BJ (cell line): ENCODE results near the gene HOXB2. TPM values are rescaled to one million over a fixed set of nuclear protein-coding genes. Genes with fewer than 3 reads are reported as not detected.

Source experiments
- CTCF ChIA-PET: fragments of 350-600 bp; formaldehyde crosslinking; extraction: SDS; loops from one replicate; lab custom pipeline; 2021; ENCODE audit warnings: antibody characterized with exemption, inconsistent platforms; lab: Yijun Ruan, JAX
- POLR2A ChIA-PET: fragments of 300-600 bp; sonication (Branson Sonifier 250); formaldehyde crosslinking; extraction: SDS; loops from one replicate; lab custom pipeline; 2021; ENCODE audit warnings: antibody characterized with exemption; lab: Charles Lee
- DNase-seq: peaks from one replicate; pipeline ENCODE4 v3.0.0-alpha.2; 2011; ENCODE audit warnings: low read depth
- H3K27me3 ChIP-seq: 2 replicates; pipeline ENCODE4 v1.6.0; 2011; ENCODE audit warnings: low read length; ENCODE audit not compliant: control insufficient read depth, insufficient read depth
- H3K36me3 ChIP-seq: 2 replicates; pipeline ENCODE4 v1.5.1; 2011; ENCODE audit warnings: low read length; ENCODE audit not compliant: control insufficient read depth, insufficient read depth
- H3K4me3 ChIP-seq: 2 replicates; pipeline ENCODE4 v1.5.1; 2011; ENCODE audit warnings: low read depth, mild to moderate bottlenecking, control low read depth, low read length
- CTCF ChIP-seq: IDR thresholded peaks from 2 replicates; pipeline ENCODE4 v1.5.1; 2011; ENCODE audit warnings: low read depth, mild to moderate bottlenecking, control low read depth, inconsistent platforms, low read length, moderate library complexity; ENCODE audit not compliant: insufficient read depth
- polyA plus RNA-seq: library from polyadenylated mRNA; depleted of rRNA; stranded (reverse); fragments of >200 nt; gene quantifications from 2 replicates; pipeline ENCODE4 v1.2.3, GENCODE V29; 2011

The HOXB2 gene
- polyA plus RNA-seq, 1 experiment, result 1.7 TPM

DNA sequence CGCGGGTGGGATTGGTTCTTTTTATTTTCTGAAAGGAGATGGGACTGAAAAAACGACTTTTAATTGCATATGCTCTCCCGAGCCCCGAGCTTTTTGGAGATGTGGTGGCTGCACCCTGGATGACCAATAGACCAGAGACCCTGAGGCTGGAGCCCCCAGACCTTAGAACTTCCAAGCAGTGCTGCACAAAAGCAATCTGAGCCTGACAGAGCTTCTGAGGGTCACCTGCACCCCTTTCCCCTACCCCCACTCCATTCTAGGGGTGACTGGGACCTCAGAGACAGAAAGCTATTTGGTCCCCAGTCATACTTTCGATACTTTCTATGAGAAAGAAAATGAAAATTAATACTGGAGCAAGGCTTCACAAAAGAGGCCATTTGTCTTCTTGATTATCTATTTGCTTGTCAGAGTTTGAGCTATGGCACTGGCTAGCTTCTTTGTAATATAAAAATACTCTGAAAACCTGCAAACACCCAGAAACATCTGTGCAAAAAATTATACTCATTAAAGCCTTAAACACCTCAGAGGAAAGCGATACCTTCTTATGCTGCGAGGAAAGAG is 29.7 kb upstream of the HOXB2 start:
- no peak for DNase-seq
- Histone ChIP-seq H3K4me3 (no peak overlapping the region), H3K36me3 (no peaks in the 10 kb centered on the region), H3K27me3 (peaks cover 78% of the 10 kb centered on the region)
- POLR2A ChIA-PET, result interaction anchor here (0.6 kb wide), 1 partner anchor 41 kb away, joined by 7 read pairs; no protein-coding TSS in a partner anchor
- TF ChIP-seq CTCF, result no peak
- CTCF ChIA-PET, result interaction anchor here (1.0 kb wide), 1 partner anchor 239 kb away, joined by 3 read pairs; no protein-coding TSS in a partner anchor

- CTCF ChIA-PET, result no interaction called here
Measured at GRCh38 chr17:48571826-48572417, 27.0 kb upstream of the HOXB2 start.

GRCh38 chr17:48571024-48571818 is 26.3 kb upstream of the HOXB2 start:
- TF ChIP-seq CTCF, result no peak
- no peak overlapping the region for H3K4me3 ChIP-seq
- ChIA-PET CTCF (interaction anchor here (0.8 kb wide), 1 partner anchor 220 kb away, joined by 3 read pairs; no protein-coding TSS in a partner anchor), POLR2A (no interaction called here)
- H3K36me3 ChIP-seq, result no peaks in the 10 kb centered on the region
- H3K27me3 ChIP-seq, result peaks cover 81% of the 10 kb centered on the region
- DNase-seq, result no peak

More at GRCh38 chr17:48571826-48572417, 27.0 kb upstream of the HOXB2 start:
- H3K36me3 ChIP-seq, result no peaks in the 10 kb centered on the region
- peaks cover 78% of the 10 kb centered on the region for H3K27me3 ChIP-seq
- TF ChIP-seq CTCF, result no peak
- DNase-seq, result no peak
- H3K4me3 ChIP-seq, result no peak overlapping the region
- POLR2A ChIA-PET, result no interaction called here

DNA sequence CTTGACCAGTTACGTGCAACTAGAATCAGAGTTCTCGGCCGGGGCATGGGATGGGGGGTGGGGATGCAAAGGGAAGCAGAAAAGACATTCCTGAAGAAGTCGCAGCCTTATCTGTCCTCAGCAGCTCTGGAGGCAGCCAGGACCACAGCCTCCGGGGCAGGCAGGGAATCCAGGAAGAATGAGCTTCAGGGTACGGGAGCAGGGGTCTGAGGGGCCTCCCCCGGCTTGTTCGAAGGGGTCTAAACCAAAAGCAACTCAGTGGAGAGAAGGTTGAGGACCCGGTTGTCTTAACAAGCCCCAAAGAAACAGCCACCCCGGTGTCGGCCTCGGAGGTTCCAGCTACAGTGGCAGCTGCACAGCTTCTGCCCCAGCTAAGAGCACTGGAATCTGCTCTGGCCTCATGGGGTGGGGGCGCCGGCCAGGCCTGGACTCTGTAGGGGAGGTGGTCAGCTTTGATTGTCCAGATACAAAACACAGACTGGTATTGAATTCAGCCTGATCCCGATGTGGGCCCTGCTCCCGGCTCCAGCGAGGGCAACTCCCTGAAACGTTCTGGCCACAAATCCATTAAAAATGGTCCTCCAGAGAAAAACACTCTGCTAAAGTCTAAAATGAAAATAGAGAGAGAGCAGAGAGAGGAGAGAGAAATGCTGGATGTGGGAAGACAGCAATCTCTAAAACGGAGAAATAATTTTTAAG is 25.6 kb upstream of the HOXB2 start:
- no peak overlapping the region for H3K4me3 ChIP-seq
- no peak for TF ChIP-seq CTCF
- peaks cover 81% of the 10 kb centered on the region for H3K27me3 ChIP-seq
- H3K36me3 ChIP-seq, result no peaks in the 10 kb centered on the region
- no peak for DNase-seq
- ChIA-PET CTCF (interaction anchor here (0.6 to 1.5 kb wide), 4 partner anchors 16 to 219 kb away, joined by 3 to 4 read pairs (median 3); no protein-coding TSS in a partner anchor), POLR2A (no interaction called here)
